Measurements from ENCODE around the gene OR51B5. TPM values are rescaled to one million over a fixed set of nuclear protein-coding genes. Genes with fewer than 3 reads are reported as not detected.

Gene OR51B5, protein sequence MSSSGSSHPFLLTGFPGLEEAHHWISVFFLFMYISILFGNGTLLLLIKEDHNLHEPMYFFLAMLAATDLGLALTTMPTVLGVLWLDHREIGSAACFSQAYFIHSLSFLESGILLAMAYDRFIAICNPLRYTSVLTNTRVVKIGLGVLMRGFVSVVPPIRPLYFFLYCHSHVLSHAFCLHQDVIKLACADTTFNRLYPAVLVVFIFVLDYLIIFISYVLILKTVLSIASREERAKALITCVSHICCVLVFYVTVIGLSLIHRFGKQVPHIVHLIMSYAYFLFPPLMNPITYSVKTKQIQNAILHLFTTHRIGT
- not detected for polyA plus RNA-seq (2012; ENCODE audit: insufficient read depth, insufficient read length, low read depth)

DNA sequence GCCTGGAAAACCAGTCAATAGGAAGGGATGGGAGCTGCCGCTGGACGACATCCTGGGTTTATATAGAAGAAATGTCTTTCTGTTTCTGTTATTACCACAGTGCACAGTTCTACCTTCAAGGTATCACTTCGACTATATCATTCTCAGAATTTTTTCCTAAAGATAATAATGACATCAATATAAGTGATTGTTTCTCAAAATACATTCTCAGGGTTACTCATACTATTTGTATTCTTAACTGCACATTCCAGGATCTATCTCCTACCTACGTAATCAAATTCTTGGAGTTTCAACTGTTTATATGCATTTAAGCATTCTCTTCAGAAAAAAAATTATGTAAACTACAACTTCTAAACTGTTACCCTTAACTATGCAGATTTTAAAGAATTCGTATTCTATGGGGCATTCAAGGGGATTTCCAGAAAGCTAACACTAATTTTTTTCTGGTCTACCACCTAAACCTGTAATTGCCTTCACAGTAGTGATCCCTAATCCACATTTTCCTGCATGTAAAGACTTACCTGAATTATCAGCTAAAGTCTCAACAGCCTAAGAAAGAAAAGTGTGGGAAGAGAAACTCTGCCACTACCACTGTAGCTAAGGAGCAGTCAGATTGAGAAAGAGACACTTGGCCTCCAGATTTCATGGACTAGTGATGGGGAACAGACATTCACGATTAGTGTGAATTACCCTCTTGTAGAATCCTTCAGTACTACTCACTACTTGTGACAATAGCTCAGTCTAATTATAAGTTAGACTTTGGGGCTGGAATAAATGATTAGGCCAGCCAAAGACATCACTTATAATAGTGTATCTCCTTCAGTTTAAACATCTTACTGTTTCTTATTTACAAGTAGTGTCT lies at the start of gene OR51B5:
Gene OR51B5 (minus strand): TSS at position 51 of the 862 bp plus-strand sequence. CDS start 0 bp downstream, at position 51.
- DNase-seq: no peak
- no peaks in the 10 kb centered on the region for H3K4me1 ChIP-seq
- no peaks in the 10 kb centered on the region for H3K9me3 ChIP-seq
- H3K27me3 ChIP-seq: no peaks in the 10 kb centered on the region
- TF ChIP-seq, protein P1, sequence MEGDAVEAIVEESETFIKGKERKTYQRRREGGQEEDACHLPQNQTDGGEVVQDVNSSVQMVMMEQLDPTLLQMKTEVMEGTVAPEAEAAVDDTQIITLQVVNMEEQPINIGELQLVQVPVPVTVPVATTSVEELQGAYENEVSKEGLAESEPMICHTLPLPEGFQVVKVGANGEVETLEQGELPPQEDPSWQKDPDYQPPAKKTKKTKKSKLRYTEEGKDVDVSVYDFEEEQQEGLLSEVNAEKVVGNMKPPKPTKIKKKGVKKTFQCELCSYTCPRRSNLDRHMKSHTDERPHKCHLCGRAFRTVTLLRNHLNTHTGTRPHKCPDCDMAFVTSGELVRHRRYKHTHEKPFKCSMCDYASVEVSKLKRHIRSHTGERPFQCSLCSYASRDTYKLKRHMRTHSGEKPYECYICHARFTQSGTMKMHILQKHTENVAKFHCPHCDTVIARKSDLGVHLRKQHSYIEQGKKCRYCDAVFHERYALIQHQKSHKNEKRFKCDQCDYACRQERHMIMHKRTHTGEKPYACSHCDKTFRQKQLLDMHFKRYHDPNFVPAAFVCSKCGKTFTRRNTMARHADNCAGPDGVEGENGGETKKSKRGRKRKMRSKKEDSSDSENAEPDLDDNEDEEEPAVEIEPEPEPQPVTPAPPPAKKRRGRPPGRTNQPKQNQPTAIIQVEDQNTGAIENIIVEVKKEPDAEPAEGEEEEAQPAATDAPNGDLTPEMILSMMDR (IDR thresholded peaks at IDR 0.05; ENCODE audit: low read depth, low read length): no peak
- no peak within 1 kb of the TSS for H3K4me3 ChIP-seq (ENCODE audit: low read depth, low read length)
- H3K36me3 ChIP-seq: no peaks in the 10 kb centered on the region

DNA sequence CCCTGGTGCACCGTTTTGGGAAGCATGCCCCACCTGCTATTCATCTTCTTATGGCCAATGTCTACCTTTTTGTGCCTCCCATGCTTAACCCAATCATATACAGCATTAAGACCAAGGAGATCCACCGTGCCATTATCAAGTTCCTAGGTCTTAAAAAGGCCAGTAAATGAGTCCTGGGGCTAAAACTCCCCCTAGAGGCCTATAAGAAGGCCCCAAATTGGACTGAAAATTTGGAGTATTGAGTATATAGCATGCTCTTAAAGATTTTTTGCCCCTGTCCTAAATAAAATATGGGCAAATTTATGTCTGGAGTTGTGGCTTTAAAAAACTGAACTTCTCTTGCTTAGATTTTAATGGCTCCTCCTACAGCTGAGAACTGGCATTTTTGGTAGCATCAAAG lies 46.9 kb upstream of the OR51B5 start:
- DNase-seq: no peak
- H3K4me3 ChIP-seq (ENCODE audit: low read depth, low read length): no peak overlapping the region
- no peaks in the 10 kb centered on the region for H3K27me3 ChIP-seq
- TF ChIP-seq, protein P1 (IDR thresholded peaks at IDR 0.05; ENCODE audit: low read depth, low read length): no peak
- H3K36me3 ChIP-seq: no peaks in the 10 kb centered on the region
- no peaks in the 10 kb centered on the region for H3K4me1 ChIP-seq
- no peaks in the 10 kb centered on the region for H3K9me3 ChIP-seq

DNA sequence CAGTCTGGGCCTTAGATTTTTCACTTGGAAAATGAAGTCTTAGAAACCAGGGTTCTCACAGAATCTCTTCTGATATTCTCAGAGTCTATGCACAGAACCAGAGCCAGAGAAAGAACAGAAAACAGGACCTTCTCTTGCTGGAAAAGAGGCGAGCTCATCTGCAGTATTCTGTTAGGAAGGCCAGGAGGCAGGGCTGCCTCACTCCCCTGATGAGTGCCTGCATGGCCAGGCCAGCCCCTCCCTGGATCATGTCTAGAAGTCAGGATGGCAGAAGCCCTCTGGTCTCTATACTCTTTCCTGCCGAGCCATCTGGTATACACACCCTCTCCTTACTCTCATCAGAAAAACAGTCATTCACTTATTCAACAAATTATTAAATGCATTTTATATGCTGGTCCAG lies 41.0 kb upstream of the OR51B5 start:
- H3K36me3 ChIP-seq: no peaks in the 10 kb centered on the region
- TF ChIP-seq, protein P1 (IDR thresholded peaks at IDR 0.05; ENCODE audit: low read depth, low read length): no peak
- DNase-seq: no peak
- no peaks in the 10 kb centered on the region for H3K9me3 ChIP-seq
- no peaks in the 10 kb centered on the region for H3K4me1 ChIP-seq
- no peak overlapping the region for H3K4me3 ChIP-seq (ENCODE audit: low read depth, low read length)
- H3K27me3 ChIP-seq: no peaks in the 10 kb centered on the region

DNA sequence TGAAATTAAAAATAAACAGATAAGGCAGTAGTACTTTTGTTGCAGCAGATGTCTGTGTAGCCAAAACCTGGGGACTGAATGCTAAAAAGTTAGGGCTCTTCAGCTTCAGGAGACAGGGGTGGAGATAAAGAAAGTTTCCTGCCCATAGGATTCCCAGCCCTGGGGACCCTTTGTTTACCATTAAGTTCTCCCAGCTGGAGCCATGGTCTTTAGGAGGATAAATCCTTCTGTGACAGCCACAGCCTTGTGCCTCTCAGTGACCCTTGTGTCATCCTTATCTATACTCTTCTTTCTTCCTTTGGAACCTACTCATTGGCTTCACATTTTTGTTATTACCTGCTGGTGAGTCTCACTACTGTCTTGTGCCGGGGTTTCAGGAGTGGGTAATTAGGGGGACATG lies 40.3 kb upstream of the OR51B5 start, which contains the start of gene OR51M1:
Gene OR51M1 (plus strand): TSS at position 237 of the 400 bp plus-strand sequence. CDS start 5,587 bp downstream, outside the sequence.
- no peaks in the 10 kb centered on the region for H3K27me3 ChIP-seq
- no peaks in the 10 kb centered on the region for H3K4me1 ChIP-seq
- no peak within 1 kb of the TSS for H3K4me3 ChIP-seq (ENCODE audit: low read depth, low read length)
- TF ChIP-seq, protein P1 (IDR thresholded peaks at IDR 0.05; ENCODE audit: low read depth, low read length): no peak
- H3K36me3 ChIP-seq: no peaks in the 10 kb centered on the region
- DNase-seq: no peak
- H3K9me3 ChIP-seq: no peaks in the 10 kb centered on the region

DNA sequence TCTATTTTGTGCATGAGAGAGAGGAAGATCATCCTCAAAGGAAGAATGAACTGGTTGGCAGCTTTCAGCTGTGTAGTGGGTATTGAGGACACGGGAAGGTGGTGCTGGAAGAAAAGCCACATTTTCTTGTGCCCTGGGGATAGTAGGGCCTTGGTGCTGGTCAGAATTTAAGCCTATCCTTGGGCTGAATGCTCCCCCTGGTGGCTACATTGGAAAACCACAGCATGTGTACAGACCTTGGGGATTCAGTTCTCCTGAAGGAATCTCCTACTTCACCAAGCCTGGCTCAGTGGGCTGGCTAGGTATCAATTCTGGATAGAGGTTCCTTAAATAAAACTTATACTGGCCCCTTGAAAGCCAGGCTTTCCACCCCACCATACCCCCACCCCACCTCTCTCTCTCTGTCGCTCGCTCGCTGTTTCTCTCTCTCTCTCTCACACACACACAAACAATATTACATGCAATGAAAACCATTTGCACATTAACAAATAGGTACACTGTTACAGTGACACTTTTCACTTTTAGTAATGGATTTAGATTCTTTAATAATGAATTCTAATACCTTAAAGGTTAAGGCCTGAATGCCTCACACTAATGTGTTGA lies 37.5 kb upstream of the OR51B5 start:
- Histone ChIP-seq H3K36me3 (no peaks in the 10 kb centered on the region), H3K4me3 (ENCODE audit: low read depth, low read length) (no peak overlapping the region), H3K9me3 (no peaks in the 10 kb centered on the region), H3K4me1 (no peaks in the 10 kb centered on the region), H3K27me3 (no peaks in the 10 kb centered on the region)
- TF ChIP-seq, protein P1 (IDR thresholded peaks at IDR 0.05; ENCODE audit: low read depth, low read length): peak; percentile 67
- peak; percentile 30 for DNase-seq
